IPS-20b (cell line): Measurements from ENCODE around the gene HPCAL1.

Experiments
- H3K27ac ChIP-seq: one replicate; pipeline ENCODE4 v1.5.1; 2013; ENCODE audit warnings: low read length
- H3K27me3 ChIP-seq: 2 replicates; pipeline ENCODE4 v1.6.1; 2013; ENCODE audit warnings: mild to moderate bottlenecking, low read length, inconsistent platforms; ENCODE audit not compliant: insufficient read depth
- H3K36me3 ChIP-seq: 2 replicates; pipeline ENCODE4 v1.6.1; 2013; ENCODE audit warnings: low read depth, mild to moderate bottlenecking, inconsistent platforms, low read length, moderate library complexity; ENCODE audit not compliant: insufficient read depth
- H3K4me1 ChIP-seq: 2 replicates; pipeline ENCODE4 v1.6.1; 2013; ENCODE audit warnings: mild to moderate bottlenecking, control low read depth, inconsistent platforms, low read length, moderate library complexity; ENCODE audit not compliant: insufficient read depth
- H3K4me3 ChIP-seq: 2 replicates; pipeline ENCODE4 v1.5.1; 2013; ENCODE audit warnings: mild to moderate bottlenecking, low read length, inconsistent platforms
- H3K9ac ChIP-seq: 2 replicates; pipeline ENCODE4 v1.6.1; 2013; ENCODE audit warnings: low read depth, mild to moderate bottlenecking, inconsistent platforms, low read length, moderate library complexity
- H3K9me3 ChIP-seq: 2 replicates; pipeline ENCODE4 v1.6.1; 2013; ENCODE audit warnings: mild to moderate bottlenecking, low read depth, low read length, inconsistent platforms; ENCODE audit not compliant: insufficient read depth

The HPCAL1 gene

DNA sequence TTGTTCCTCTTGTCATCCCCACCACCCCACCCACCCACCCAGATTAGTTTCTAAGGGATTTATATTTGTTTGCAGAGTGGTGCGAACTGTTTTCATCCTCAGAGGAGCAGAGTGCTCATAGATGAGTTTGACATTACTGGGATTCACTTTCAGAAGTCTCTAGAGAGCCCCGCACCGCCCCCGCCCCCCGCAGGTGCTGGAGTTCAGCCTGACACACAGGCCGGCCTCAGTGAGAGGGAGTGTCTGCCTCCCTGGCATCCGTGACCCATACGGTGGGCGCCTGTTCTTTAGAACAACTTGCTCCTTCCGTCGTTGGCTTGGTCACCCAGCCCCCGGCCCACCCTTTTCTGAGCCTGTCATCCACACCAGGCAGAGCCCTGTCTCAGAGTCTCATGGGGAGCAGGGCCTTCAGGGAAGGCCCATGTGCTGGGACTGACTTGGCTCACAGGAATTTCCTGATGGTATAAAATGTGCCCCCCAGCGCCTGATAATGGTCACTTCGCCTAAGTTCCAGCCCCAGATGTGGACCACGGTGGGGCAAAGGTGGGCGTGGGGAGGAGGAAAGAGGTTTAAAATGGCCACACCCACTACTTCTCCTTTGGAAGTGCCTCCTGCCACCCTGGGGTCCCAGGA is 44.3 kb downstream of the HPCAL1 start:
- H3K4me1 ChIP-seq: peaks cover 5% of the 10 kb centered on the region
- no peaks in the 10 kb centered on the region for H3K9me3 ChIP-seq
- H3K36me3 ChIP-seq: no peaks in the 10 kb centered on the region
- no peaks in the 10 kb centered on the region for H3K27me3 ChIP-seq
- H3K4me3 ChIP-seq: no peak overlapping the region
- H3K9ac ChIP-seq: no peak overlapping the region
- H3K27ac ChIP-seq: no peak overlapping the region

DNA sequence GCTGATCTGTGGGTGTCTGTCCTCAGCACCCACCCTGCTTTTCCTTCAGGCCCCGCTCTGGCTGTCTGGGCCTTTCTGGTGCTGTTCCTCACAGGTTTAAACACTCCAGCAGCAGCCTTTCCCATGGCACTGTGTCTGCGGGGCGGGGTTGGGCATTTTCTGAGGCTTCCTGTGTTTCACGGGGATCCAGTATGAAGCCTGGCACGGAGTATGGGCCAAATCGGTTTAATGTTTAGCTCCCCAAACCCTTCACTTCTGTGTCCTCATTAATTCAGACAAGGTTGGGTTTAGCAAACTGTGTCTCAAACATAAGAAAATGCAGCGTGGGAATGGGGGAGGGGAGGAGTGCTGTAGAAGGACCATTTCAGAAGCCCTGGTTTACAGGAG is 44.9 kb downstream of the HPCAL1 start:
- peaks cover 5% of the 10 kb centered on the region for H3K4me1 ChIP-seq
- no peak overlapping the region for H3K9ac ChIP-seq
- no peak overlapping the region for H3K27ac ChIP-seq

DNA sequence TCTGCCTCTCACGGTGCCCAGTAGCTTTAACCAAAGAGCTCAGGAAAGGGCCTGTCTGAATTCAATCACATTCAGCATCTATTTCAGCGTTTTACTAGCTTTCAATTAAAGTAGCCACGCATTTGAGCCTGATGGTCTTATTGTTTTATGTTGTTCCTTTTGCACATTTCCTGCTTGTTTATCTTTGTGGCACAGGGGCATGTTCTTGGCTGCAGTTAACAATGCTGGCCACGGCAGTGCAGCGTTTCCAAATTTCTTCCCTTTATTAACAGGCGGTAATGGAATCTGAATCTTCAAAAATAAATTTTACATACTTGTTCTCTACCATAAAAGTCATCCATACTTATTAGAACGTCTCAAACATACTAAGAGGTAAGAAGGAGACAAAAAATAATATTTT is 46.2 kb downstream of the HPCAL1 start:
- Histone ChIP-seq H3K27me3 (no peaks in the 10 kb centered on the region), H3K9ac (no peak overlapping the region), H3K4me1 (peaks cover 5% of the 10 kb centered on the region), H3K36me3 (no peaks in the 10 kb centered on the region), H3K4me3 (no peak overlapping the region), H3K27ac (no peak overlapping the region), H3K9me3 (no peaks in the 10 kb centered on the region)

More for the DNA sequence above, 44.9 kb downstream of the HPCAL1 start:
- Histone ChIP-seq H3K4me3 (no peak overlapping the region), H3K36me3 (no peaks in the 10 kb centered on the region), H3K9me3 (no peaks in the 10 kb centered on the region), H3K27me3 (no peaks in the 10 kb centered on the region)

DNA sequence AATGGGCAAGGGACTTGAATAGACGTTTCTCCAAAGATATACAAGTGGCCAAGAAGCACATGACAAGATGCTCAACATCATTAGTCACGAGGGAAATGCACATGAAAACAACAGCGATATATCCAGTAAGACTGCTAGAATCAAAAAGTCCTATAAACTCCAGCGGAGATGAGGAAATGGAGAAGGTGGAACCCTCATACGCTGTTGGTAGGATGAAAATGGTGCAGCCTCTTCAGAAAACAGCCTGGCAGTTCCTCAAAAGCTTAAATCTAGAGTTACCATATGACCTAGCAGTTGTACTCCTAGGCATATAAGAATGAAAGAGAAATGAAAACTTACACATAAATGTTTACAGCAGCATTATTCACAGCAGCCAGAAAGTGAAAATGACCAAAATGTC is 48.1 kb downstream of the HPCAL1 start:
- peaks cover 5% of the 10 kb centered on the region for H3K4me1 ChIP-seq
- no peaks in the 10 kb centered on the region for H3K27me3 ChIP-seq
- no peaks in the 10 kb centered on the region for H3K9me3 ChIP-seq
- no peak overlapping the region for H3K9ac ChIP-seq
- H3K4me3 ChIP-seq: no peak overlapping the region
- no peak overlapping the region for H3K27ac ChIP-seq
- H3K36me3 ChIP-seq: no peaks in the 10 kb centered on the region

DNA sequence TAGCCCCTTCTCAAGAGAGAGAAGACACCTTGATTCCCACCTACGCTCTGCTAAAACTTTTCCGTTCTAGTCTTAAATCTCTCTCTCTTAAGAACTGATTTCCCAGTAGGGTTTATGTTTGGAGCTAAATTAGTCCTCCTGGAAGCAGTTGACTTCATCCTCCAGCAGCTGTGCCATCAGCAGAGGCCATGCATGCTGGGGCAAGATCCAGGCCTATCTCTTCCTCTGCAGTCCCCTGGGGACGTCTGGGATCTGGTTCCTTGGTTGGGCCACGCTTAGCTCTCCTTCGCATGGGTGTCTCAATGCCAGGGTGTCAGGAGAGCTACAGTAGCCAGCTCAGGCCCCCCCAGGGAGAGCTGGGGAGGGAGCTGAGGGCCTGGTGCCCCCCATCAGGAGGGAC is 49.7 kb downstream of the HPCAL1 start:
- no peaks in the 10 kb centered on the region for H3K9me3 ChIP-seq
- H3K27me3 ChIP-seq: no peaks in the 10 kb centered on the region
- H3K9ac ChIP-seq: no peak overlapping the region
- H3K4me1 ChIP-seq: no peaks in the 10 kb centered on the region
- H3K4me3 ChIP-seq: no peak overlapping the region
- H3K36me3 ChIP-seq: no peaks in the 10 kb centered on the region
- H3K27ac ChIP-seq: no peak overlapping the region

DNA sequence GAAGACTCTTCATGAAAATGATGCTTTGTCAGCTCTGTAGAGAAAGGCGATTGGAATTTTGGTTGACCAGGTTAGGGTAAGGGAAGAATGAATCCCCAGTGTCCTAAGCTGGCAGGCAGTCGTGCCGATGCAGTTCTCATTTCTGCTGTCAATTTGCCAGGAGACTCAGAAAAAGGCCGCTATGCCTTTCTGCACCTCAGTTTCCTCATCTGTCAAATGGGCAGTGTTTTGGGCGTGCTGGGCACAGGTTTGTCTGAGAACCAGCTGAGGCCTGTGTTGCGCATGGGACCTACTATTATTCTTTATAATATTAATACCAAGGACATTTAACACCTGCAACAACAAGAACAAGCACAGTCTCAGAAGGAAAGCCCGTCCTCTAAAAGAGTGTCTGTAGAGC is 50.3 kb downstream of the HPCAL1 start:
- Histone ChIP-seq H3K9me3 (no peaks in the 10 kb centered on the region), H3K27me3 (no peaks in the 10 kb centered on the region), H3K4me1 (no peaks in the 10 kb centered on the region), H3K27ac (no peak overlapping the region), H3K36me3 (no peaks in the 10 kb centered on the region), H3K4me3 (no peak overlapping the region), H3K9ac (no peak overlapping the region)

DNA sequence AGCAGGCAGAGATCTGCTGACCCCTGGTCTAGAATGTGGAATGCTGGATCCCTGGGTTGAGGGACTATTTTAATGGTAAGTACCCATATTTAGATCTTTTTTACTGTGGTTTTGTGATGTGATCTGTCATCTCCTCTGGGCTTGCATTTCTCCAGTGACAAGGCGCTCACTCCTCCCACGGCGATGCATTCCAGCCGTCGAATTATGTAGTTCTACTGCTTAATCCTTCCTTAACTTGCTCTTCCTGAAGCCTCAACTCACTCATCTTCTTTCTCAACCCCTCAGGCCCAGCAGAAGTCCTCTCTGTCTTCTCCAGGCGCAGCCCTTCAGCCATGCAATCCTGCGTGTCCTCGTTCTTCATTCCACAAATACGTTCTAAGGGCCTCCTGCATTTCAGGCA is 51.2 kb downstream of the HPCAL1 start:
- no peak overlapping the region for H3K9ac ChIP-seq
- H3K27me3 ChIP-seq: no peaks in the 10 kb centered on the region
- H3K36me3 ChIP-seq: no peaks in the 10 kb centered on the region
- H3K4me1 ChIP-seq: no peaks in the 10 kb centered on the region
- H3K4me3 ChIP-seq: no peak overlapping the region
- no peaks in the 10 kb centered on the region for H3K9me3 ChIP-seq
- H3K27ac ChIP-seq: no peak overlapping the region

DNA sequence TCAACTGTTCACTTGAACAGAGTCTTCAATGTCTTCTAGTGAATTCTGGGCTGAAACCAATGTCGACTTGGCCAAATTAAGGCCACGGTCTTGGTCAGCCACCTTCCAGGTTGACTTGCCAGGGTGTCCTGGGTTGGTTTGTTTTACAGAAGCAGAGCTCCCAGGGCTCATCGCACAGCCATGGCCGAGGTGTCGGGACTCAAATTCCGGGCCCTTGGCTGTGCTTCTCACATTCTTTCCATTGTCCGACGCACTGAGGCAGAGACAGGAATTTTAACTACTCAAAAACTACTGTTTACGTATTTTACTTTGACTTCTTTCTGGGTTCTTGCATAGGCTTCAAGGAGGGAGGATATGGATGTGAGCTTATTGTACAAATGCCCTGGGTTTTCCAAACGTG is 51.7 kb downstream of the HPCAL1 start:
- H3K9me3 ChIP-seq: no peaks in the 10 kb centered on the region
- no peak overlapping the region for H3K4me3 ChIP-seq
- H3K27me3 ChIP-seq: no peaks in the 10 kb centered on the region
- H3K36me3 ChIP-seq: no peaks in the 10 kb centered on the region
- H3K4me1 ChIP-seq: no peaks in the 10 kb centered on the region
- H3K9ac ChIP-seq: no peak overlapping the region
- no peak overlapping the region for H3K27ac ChIP-seq

DNA sequence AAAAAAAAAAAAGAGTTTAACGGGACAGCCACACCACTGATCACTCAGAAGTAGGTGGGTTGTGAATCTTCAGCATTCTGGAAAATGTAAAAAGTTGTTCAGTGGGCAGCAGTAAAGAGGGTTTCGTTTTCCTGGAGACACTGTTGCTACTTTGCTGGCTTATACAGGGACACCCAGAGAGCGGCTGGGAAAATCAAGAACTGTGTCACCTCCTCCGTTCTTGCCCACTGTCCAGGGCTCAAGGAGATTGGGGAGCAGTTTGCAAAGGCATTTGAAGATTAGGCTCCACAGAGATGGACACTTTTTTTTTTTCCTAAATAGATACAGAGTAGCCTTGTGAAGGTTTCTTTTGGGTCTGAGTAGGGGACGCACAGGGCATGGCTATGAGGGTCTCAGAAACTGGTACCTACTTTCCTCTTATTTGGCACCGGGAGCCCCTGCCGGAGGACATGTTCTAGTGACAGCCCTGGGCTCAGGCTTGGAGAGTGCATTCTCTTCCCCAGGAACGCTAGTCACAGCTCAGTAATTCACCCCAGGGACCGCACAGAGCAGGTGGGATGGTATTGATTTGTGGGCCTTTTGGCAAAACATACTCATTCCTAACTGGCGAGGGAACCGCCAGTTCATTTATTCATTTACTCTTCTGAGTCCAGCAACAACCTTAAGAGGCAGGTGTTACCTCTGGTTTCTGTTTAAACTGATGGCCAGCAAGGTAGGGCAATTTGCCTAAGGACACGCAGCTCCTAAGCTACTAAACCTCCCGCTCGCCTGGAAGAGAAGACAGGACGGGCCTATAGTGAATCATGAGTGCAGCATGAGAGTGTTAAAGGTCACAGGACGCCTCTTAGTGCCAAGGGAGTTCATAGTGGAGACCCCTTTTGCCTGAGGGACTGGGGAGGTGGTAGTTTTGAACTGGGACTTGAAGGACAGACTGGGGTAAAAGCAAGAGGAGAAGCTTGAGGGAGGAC is 53.1 kb downstream of the HPCAL1 start:
- Histone ChIP-seq H3K27me3 (no peaks in the 10 kb centered on the region), H3K36me3 (no peaks in the 10 kb centered on the region), H3K9me3 (no peaks in the 10 kb centered on the region), H3K4me1 (no peaks in the 10 kb centered on the region), H3K9ac (no peak overlapping the region), H3K27ac (no peak overlapping the region), H3K4me3 (no peak overlapping the region)

DNA sequence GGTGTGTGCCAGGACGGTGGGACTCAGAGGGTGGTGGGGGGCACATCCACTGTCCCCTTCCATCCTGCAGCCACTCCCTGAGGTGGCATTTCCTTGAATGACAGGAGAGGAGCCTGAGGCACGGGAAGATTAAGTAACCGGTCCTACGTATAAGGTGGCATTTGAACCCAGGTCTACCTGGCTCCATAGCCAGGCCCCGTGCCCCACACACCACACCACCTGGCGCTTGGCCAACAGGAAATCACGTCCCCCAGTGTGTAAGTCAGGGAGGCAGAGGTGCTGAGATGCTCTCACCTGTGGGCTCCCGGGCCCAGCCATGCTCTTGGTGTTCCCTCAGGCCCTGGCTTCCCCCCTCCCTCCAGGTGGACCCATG is 53.7 kb downstream of the HPCAL1 start:
- Histone ChIP-seq H3K36me3 (no peaks in the 10 kb centered on the region), H3K27me3 (no peaks in the 10 kb centered on the region), H3K4me3 (no peak overlapping the region), H3K4me1 (no peaks in the 10 kb centered on the region), H3K27ac (no peak overlapping the region), H3K9me3 (no peaks in the 10 kb centered on the region), H3K9ac (no peak overlapping the region)

DNA sequence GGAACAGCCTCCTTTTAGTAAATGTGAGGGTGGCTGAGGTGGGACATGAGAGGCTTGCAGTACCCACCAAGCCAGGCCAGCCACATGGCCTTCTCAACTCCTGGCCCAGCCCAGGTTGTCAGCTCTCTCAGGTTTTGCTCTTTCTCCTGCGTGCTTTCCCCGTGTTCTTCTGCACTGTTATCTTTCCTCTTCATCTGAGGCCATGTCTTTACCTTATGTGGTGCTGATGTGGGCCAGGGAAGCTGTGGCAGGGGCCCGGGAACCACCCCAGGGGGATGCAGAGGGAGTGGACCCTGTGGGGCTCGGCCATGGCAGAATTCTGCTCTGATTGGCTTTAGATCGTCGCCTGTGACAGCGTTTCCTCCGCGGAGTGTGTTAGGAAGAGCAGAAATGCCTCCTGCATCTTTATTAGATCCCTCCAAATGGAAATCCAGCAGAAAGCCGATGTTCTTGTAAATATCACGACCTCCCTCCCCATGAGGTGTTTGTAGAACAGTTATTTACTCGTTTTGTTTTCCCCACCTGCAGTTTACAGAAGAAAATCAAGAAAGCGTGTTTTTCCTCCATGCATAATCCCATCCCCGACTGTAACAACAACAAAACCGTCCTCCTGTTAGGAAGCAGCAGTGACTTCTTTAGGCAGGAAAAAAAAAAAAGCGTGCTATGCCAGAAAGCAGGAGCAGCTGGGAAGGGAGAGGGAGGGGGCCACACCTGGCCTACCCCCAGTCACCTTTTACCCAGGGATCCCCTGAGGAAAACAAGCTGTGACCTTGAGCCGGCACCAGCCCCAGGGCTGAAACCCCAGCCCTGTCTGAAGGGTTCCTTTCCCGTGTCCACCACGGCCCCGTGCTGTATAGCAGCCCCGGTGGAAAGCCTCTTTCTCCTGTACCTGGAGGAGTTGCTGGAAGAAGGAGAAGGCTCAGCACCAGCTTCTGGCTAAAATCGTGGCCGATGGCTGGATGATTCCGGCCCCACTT is 54.8 kb downstream of the HPCAL1 start:
- Histone ChIP-seq H3K4me1 (no peaks in the 10 kb centered on the region), H3K27me3 (no peaks in the 10 kb centered on the region), H3K27ac (no peak overlapping the region), H3K9ac (no peak overlapping the region; the same call in 1 of the 2 replicates), H3K4me3 (no peak overlapping the region), H3K36me3 (no peaks in the 10 kb centered on the region), H3K9me3 (no peaks in the 10 kb centered on the region)
